ENCODE data around the gene ELOVL5.

The ELOVL5 gene

GRCh38 chr6:53240761-53241160 lies 108.0 kb downstream of the ELOVL5 start:
- no peaks in the 10 kb centered on the region for H3K36me3 ChIP-seq (ENCODE audit: insufficient read depth, low read length)
- H3K9ac ChIP-seq (ENCODE audit: low read length), result no peak overlapping the region
- H3K27ac ChIP-seq (ENCODE audit: low read depth, low read length, poor library complexity, severe bottlenecking), result no peak overlapping the region
- no peak for TF ChIP-seq CTCF (IDR thresholded peaks at IDR 0.05; ENCODE audit: low read length)
- no peak for TF ChIP-seq EZH2 (IDR thresholded peaks at IDR 0.05; ENCODE audit: borderline replicate concordance, low read length)
- H3K4me3 ChIP-seq (ENCODE audit: low read depth, low read length, poor library complexity, severe bottlenecking), result no peak overlapping the region
- no peaks in the 10 kb centered on the region for H4K20me1 ChIP-seq (ENCODE audit: insufficient read depth, low read length)
- H3K9me3 ChIP-seq (ENCODE audit: low read length), result no peaks in the 10 kb centered on the region
- no peaks in the 10 kb centered on the region for H3K27me3 ChIP-seq (ENCODE audit: insufficient read depth, low read length)
- H3F3A ChIP-seq (ENCODE audit: insufficient read depth, low read length), result no peaks in the 10 kb centered on the region
- no peaks in the 10 kb centered on the region for H3K79me2 ChIP-seq (ENCODE audit: insufficient read depth, low read length)
- no peaks in the 10 kb centered on the region for H3K9me2 ChIP-seq (ENCODE audit: low read depth, low read length)
- H3K4me1 ChIP-seq (ENCODE audit: insufficient read depth, low read length, severe bottlenecking), result peaks cover 53% of the 10 kb centered on the region
- no peak overlapping the region for H2AFZ ChIP-seq (ENCODE audit: low read length)
- H3K4me2 ChIP-seq (ENCODE audit: low read length), result no peak overlapping the region

GRCh38 chr6:53240139-53240538 lies 108.6 kb downstream of the ELOVL5 start:
- Histone ChIP-seq H2AFZ (ENCODE audit: low read length) (no peak overlapping the region), H3K36me3 (ENCODE audit: insufficient read depth, low read length) (no peaks in the 10 kb centered on the region), H3K4me1 (ENCODE audit: insufficient read depth, low read length, severe bottlenecking) (peaks cover 48% of the 10 kb centered on the region), H3F3A (ENCODE audit: insufficient read depth, low read length) (no peaks in the 10 kb centered on the region), H3K27me3 (ENCODE audit: insufficient read depth, low read length) (no peaks in the 10 kb centered on the region), H3K4me3 (ENCODE audit: low read depth, low read length, poor library complexity, severe bottlenecking) (no peak overlapping the region), H3K4me2 (ENCODE audit: low read length) (no peak overlapping the region), H3K27ac (ENCODE audit: low read depth, low read length, poor library complexity, severe bottlenecking) (no peak overlapping the region), H3K9me3 (ENCODE audit: low read length) (no peaks in the 10 kb centered on the region), H3K79me2 (ENCODE audit: insufficient read depth, low read length) (no peaks in the 10 kb centered on the region), H4K20me1 (ENCODE audit: insufficient read depth, low read length) (no peaks in the 10 kb centered on the region), H3K9ac (ENCODE audit: low read length) (no peak overlapping the region), H3K9me2 (ENCODE audit: low read depth, low read length) (no peaks in the 10 kb centered on the region)
- TF ChIP-seq EZH2 (IDR thresholded peaks at IDR 0.05; ENCODE audit: borderline replicate concordance, low read length) (no peak), CTCF (IDR thresholded peaks at IDR 0.05; ENCODE audit: low read length) (no peak)

- Histone ChIP-seq H3K9me3 (ENCODE audit: low read length) (no peaks in the 10 kb centered on the region), H3K36me3 (ENCODE audit: insufficient read depth, low read length) (no peaks in the 10 kb centered on the region), H2AFZ (ENCODE audit: low read length) (no peak overlapping the region), H3K4me2 (ENCODE audit: low read length) (no peak overlapping the region), H3F3A (ENCODE audit: insufficient read depth, low read length) (no peaks in the 10 kb centered on the region), H3K27ac (ENCODE audit: low read depth, low read length, poor library complexity, severe bottlenecking) (no peak overlapping the region), H3K9me2 (ENCODE audit: low read depth, low read length) (no peaks in the 10 kb centered on the region), H3K4me3 (ENCODE audit: low read depth, low read length, poor library complexity, severe bottlenecking) (no peak overlapping the region), H4K20me1 (ENCODE audit: insufficient read depth, low read length) (no peaks in the 10 kb centered on the region), H3K79me2 (ENCODE audit: insufficient read depth, low read length) (no peaks in the 10 kb centered on the region), H3K4me1 (ENCODE audit: insufficient read depth, low read length, severe bottlenecking) (peaks cover 41% of the 10 kb centered on the region), H3K9ac (ENCODE audit: low read length) (no peak overlapping the region), H3K27me3 (ENCODE audit: insufficient read depth, low read length) (no peaks in the 10 kb centered on the region)
- TF ChIP-seq CTCF (IDR thresholded peaks at IDR 0.05; ENCODE audit: low read length), result no peak
- no peak for TF ChIP-seq EZH2 (IDR thresholded peaks at IDR 0.05; ENCODE audit: borderline replicate concordance, low read length)
Measured at GRCh38 chr6:53239526-53239925, 109.2 kb downstream of the ELOVL5 start.

Measured in OCI-LY1 (cell line).